Esophagus muscularis mucosa (tissue), 4 donors: ENCODE data around the gene MAP3K1. TPM values are rescaled to one million over a fixed set of nuclear protein-coding genes. Genes with fewer than 3 reads are reported as not detected.

Source experiments
- DNase-seq: peaks from one replicate; pipeline ENCODE4 v3.0.0-alpha.2; 2017; ENCODE audit errors: extremely low spot score
- H3K27ac ChIP-seq, 4 donors: fragments of 200-600 bp; sonication (generic); replicated peaks in 1 of 4; 1 replicate in 3 of 4; 2 replicates in 1 of 4; pipeline ENCODE4 v1.5.1; 2016 to 2019; ENCODE audit warnings: mild to moderate bottlenecking in 1 of 4
- H3K27me3 ChIP-seq, 4 donors: fragments of 200-600 bp; sonication (generic); one replicate each; pipeline versions ENCODE4 v1.5.1 to v1.6.0; 2016 to 2019
- H3K36me3 ChIP-seq, 4 donors: fragments of 200-600 bp; sonication (generic); one replicate each; pipeline ENCODE4 v1.5.1; 2016 to 2019
- H3K4me1 ChIP-seq, 4 donors: fragments of 200-600 bp; sonication (generic); one replicate each; pipeline ENCODE4 v1.5.1; 2016 to 2019
- H3K4me3 ChIP-seq, 4 donors: fragments of 200-600 bp; sonication (generic); 1 replicate in 2 of 4; 2 replicates in 2 of 4; pipeline ENCODE4 v1.5.1; 2016 to 2019; ENCODE audit warnings: mild to moderate bottlenecking in 4 of 4, moderate library complexity in 1 of 4
- H3K9me3 ChIP-seq, 4 donors: fragments of 200-600 bp; sonication (generic); 1 replicate in 3 of 4; 2 replicates in 1 of 4; pipeline ENCODE4 v1.5.1; 2016 to 2019
- EP300 ChIP-seq: sonication (generic); formaldehyde crosslinking; IDR thresholded peaks from one replicate; pipeline ENCODE4 v1.6.1; 2017; ENCODE audit warnings: antibody characterized with exemption
- POLR2A ChIP-seq: fragments of 450-650 bp; IDR thresholded peaks from one replicate; pipeline ENCODE4 v1.6.1; 2017; ENCODE audit warnings: antibody characterized with exemption, moderate library complexity, mild to moderate bottlenecking, low read depth
- POLR2AphosphoS5 ChIP-seq, 2 donors: sonication (generic); formaldehyde crosslinking; IDR thresholded peaks; one replicate each; pipeline ENCODE4 v1.6.1; 2017; ENCODE audit warnings: antibody characterized with exemption in 2 of 2
- WGBS: methylation state at CpG from one replicate; pipeline ENCODE4 v1.1.5; 2018; 5-methylcytosine and 5-hydroxymethylcytosine counted together
- intact Hi-C: fragments of 100-400 bp; cut with DNase I; formaldehyde crosslinking; loops from one replicate; pipeline ENCODE4 v1.15.1; 2023
- total RNA-seq, 4 donors: library from RNA; depleted of rRNA; stranded (reverse); fragments of >200 nt; gene quantifications; one replicate each; pipeline versions ENCODE4 v1.1.0 to v1.2.1, GENCODE V29; 2016
- TF ChIP-seq, protein P1 (sequence below), 3 experiments: fragments of 200-600 bp in 2 of 3; fragments of 450-650 bp in 1 of 3; sonication (generic) in 2 of 3; IDR thresholded peaks; one replicate each; pipeline ENCODE4 v1.5.1; 2017 to 2019; ENCODE audit warnings: antibody characterized with exemption in 3 of 3, mild to moderate bottlenecking in 2 of 3, moderate library complexity in 1 of 3

MAP3K1 gene
- total RNA-seq, 4 donors from 2014 or later: 7.2 to 12.3 (median 8.8) TPM

DNA sequence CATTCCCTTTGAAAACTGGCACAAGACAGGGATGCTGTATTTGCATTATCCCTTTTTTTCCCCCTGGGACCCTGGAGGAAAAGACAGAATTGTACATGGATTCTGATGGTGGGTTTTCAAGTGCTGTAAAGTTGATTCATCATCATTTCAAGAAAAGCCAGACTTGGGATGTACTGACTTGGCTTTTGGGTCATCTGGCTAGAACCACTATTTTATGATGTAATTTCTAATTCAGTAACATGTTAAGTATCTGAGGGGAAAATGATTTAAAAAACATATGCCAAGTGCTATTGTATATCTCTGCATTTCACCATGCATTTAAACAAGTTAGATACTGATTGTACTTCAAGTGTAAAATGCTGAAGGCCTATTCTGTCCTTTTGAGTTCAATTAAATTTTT lies 15.2 kb upstream of the MAP3K1 start:
- Histone ChIP-seq H3K4me1 (peaks cover 0 to 13% (median 5%) of the 10 kb centered on the region in 4 donors), H3K4me3 (no peak overlapping the region), H3K27ac (no peak overlapping the region), H3K27me3 (no peaks in the 10 kb centered on the region), H3K9me3 (no peaks in the 10 kb centered on the region), H3K36me3 (no peaks in the 10 kb centered on the region)
- no peak for DNase-seq
- intact Hi-C loops: loop anchor here (10.0 kb wide), 1 partner anchor 785 kb away; no protein-coding TSS in a partner anchor
- TF ChIP-seq EP300 (no peak), POLR2A (no peak), POLR2AphosphoS5 (IDR thresholded peaks at IDR 0.05) (no peak)
- TF ChIP-seq, protein P1, sequence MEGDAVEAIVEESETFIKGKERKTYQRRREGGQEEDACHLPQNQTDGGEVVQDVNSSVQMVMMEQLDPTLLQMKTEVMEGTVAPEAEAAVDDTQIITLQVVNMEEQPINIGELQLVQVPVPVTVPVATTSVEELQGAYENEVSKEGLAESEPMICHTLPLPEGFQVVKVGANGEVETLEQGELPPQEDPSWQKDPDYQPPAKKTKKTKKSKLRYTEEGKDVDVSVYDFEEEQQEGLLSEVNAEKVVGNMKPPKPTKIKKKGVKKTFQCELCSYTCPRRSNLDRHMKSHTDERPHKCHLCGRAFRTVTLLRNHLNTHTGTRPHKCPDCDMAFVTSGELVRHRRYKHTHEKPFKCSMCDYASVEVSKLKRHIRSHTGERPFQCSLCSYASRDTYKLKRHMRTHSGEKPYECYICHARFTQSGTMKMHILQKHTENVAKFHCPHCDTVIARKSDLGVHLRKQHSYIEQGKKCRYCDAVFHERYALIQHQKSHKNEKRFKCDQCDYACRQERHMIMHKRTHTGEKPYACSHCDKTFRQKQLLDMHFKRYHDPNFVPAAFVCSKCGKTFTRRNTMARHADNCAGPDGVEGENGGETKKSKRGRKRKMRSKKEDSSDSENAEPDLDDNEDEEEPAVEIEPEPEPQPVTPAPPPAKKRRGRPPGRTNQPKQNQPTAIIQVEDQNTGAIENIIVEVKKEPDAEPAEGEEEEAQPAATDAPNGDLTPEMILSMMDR (IDR thresholded peaks at IDR 0.05): no peak

DNA sequence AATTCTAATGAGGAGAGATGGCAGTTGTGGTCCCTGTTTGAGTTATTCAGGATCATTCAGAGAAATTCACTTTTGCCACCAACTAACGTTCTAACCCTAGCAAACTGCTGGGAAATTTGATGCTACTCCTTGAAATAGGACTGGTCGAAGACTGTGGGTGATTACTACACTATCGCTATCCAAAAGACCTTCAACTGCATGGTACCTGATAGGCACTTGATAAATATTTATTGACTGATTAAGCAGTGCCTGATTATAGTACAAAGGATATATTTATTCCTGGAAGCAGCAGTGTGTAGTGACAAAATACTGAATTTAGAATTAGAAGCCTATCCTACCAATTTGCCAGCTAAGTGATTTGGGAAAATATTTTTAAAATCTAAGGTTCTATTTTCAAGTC lies 14.1 kb upstream of the MAP3K1 start:
- no peak for DNase-seq
- TF ChIP-seq POLR2AphosphoS5 (IDR thresholded peaks at IDR 0.05): no peak
- TF ChIP-seq, protein P1 (IDR thresholded peaks at IDR 0.05): no peak
- no peak overlapping the region for H3K4me3 ChIP-seq
- no peak overlapping the region for H3K27ac ChIP-seq
- no peaks in the 10 kb centered on the region for H3K9me3 ChIP-seq
- 79% methylated on average over 3 of the region's 3 CpGs for WGBS
- no peaks in the 10 kb centered on the region for H3K27me3 ChIP-seq
- peaks cover 0 to 13% (median 5%) of the 10 kb centered on the region in 4 donors for H3K4me1 ChIP-seq
- H3K36me3 ChIP-seq: no peaks in the 10 kb centered on the region
- intact Hi-C loops: loop anchor here (10.0 kb wide), 1 partner anchor 786 kb away; no protein-coding TSS in a partner anchor

DNA sequence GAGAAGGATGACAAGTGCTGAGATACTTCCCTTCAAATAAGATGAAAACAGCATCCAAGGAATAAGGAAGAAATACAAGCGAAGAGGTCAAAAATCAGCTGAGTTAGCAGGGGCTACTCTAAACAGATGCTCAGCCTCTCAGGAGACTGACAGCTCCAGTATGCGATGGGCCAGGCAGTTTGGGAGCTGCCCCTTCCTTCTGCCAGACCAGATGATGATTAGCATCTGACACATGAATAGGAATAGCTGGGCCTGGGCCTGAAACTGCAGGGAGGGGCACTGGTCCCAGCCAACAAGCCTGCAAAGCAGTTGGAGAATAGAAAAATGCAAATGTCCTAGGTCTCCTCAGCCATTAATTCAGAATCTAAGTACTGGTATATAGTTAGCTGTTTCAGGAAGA lies 13.1 kb upstream of the MAP3K1 start:
- Histone ChIP-seq H3K9me3 (no peaks in the 10 kb centered on the region), H3K4me3 (no peak overlapping the region), H3K27me3 (no peaks in the 10 kb centered on the region), H3K27ac (no peak overlapping the region), H3K36me3 (no peaks in the 10 kb centered on the region), H3K4me1 (peaks cover 0 to 13% (median 5%) of the 10 kb centered on the region in 4 donors)
- DNase-seq: no peak
- WGBS: 68% methylated on average over 2 of the region's 2 CpGs
- TF ChIP-seq EP300: no peak
- TF ChIP-seq, protein P1 (IDR thresholded peaks at IDR 0.05): no peak
- TF ChIP-seq POLR2AphosphoS5 (IDR thresholded peaks at IDR 0.05): no peak
- TF ChIP-seq POLR2A: no peak
- intact Hi-C loops: loop anchor here (10.0 kb wide), 1 partner anchor 787 kb away; no protein-coding TSS in a partner anchor

DNA sequence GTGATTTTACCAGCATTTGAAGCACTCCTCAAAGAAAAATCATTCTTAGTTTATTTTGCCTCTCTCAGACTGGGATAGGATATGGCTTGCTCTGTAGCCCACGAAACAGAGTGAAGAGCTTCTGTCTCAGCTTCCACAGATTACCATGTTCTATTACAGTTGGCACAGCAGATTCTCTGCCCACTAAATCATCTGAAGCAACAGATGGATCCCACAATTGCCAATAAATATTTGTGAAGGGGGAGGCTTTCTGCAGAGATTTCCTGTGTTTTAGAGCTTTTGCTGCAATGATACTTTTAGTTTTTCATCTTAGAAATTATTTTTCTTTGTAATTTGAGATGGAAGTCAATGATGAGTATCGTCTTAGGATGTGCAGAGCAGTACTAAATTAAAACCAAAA lies 12.3 kb upstream of the MAP3K1 start:
- Histone ChIP-seq H3K27me3 (no peaks in the 10 kb centered on the region), H3K4me1 (peaks cover 0 to 13% (median 5%) of the 10 kb centered on the region in 4 donors), H3K4me3 (no peak overlapping the region), H3K9me3 (no peaks in the 10 kb centered on the region), H3K36me3 (no peaks in the 10 kb centered on the region), H3K27ac (no peak overlapping the region)
- TF ChIP-seq EP300: no peak
- TF ChIP-seq POLR2AphosphoS5 (IDR thresholded peaks at IDR 0.05): no peak
- TF ChIP-seq, protein P1 (IDR thresholded peaks at IDR 0.05): no peak
- no peak for TF ChIP-seq POLR2A
- no peak for DNase-seq
- WGBS: 98% methylated on average over 2 of the region's 2 CpGs
- intact Hi-C loops: loop anchor here (10.0 kb wide), 1 partner anchor 788 kb away; no protein-coding TSS in a partner anchor

DNA sequence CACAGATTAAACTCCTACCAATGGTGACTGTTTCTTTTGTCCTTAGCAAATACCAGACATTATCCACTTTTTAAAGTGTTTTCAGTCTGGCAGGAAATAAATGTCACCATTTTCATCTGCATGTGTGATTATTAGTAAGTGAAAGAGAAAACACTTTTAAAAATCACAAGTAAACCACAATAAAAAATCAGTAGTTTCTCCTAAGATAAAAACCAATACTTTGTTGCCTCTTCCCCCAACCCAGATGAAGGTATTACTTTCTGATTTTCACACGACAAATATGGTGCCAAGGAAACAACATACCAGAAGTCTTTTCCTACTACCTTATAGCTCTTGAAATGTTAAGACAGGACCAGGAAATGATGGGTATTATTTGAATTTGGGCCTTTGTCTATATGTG lies 11.5 kb upstream of the MAP3K1 start:
- TF ChIP-seq POLR2A (no peak), EP300 (no peak), POLR2AphosphoS5 (IDR thresholded peaks at IDR 0.05) (no peak)
- TF ChIP-seq, protein P1 (IDR thresholded peaks at IDR 0.05): no peak
- Histone ChIP-seq H3K27ac (no peak overlapping the region), H3K4me1 (peaks cover 0 to 13% (median 5%) of the 10 kb centered on the region in 4 donors), H3K27me3 (no peaks in the 10 kb centered on the region), H3K4me3 (no peak overlapping the region), H3K9me3 (no peaks in the 10 kb centered on the region), H3K36me3 (no peaks in the 10 kb centered on the region)
- WGBS: 97% methylated on average over 1 of the region's 1 CpG
- intact Hi-C loops: loop anchor here (10.0 kb wide), 1 partner anchor 789 kb away; no protein-coding TSS in a partner anchor
- DNase-seq: no peak
